ENCODE data around the gene RUBCNL. TPM values are rescaled to one million over a fixed set of nuclear protein-coding genes. Genes with fewer than 3 reads are reported as not detected.
A peak's percentile ranks its signal among the peaks of the same experiment; 100 is the strongest.
"Not testable (repeated sequence)": the region's sequence is repeated elsewhere in the genome, so short reads cannot be mapped to it uniquely, and the experiment has no call there.

Gene RUBCNL
- 0.42 TPM for total RNA-seq (2021; ENCODE audit: unreplicated experiment)
- polyA plus RNA-seq (2012): 0.34 and 0.48 TPM in 2 replicates
- Bru-seq, nascent RNA: percentile 25 among the genes with signal in this experiment
- percentile 22 among the genes with signal in this experiment for BruChase-seq, experiment 1, labeled RNA remaining after a 6-hour chase
- BruChase-seq, experiment 2, labeled RNA remaining after a 2-hour chase: percentile 23 among the genes with signal in this experiment
- long read RNA-seq: 0 reads

GRCh38 chr13:46387064-46387851 lies at the start of gene RUBCNL:
TSS of gene RUBCNL (minus strand) at chr13:46387252. CDS start at chr13:46372475, 14,777 bp downstream.
- intact Hi-C loops (cut with micrococcal nuclease): no loop called here
- H3K4me2 ChIP-seq (ENCODE audit: low read length): peak within 1 kb of the TSS; percentile 77

DNA sequence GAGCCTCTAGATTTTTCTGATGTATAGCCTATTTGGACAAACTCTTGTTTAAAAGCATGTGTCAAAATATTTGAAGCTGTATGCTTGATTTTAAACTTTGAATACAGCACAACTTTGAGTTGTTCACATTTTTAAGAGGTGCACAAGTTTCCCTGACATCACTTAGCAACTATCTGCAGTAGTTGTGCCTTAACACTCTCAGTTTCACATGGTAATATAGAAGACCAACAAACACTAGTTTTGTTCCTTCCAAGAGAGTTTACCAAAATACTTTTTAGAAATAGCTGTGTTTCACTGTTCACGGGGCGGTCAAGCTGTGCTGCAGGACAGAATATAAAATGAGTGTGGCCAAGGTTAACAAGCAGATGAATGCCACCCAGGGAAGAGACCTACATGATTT lies 42.5 kb upstream of the RUBCNL start:
- H3K9me3 ChIP-seq (ENCODE audit: control insufficient read depth in 1 of 2, insufficient read depth in 1 of 2, low read depth in 1 of 2, low read length in 2 of 2); H2AFZ ChIP-seq (ENCODE audit: low read depth, low read length, poor library complexity, severe bottlenecking); H3K36me3 ChIP-seq (ENCODE audit: control insufficient read depth in 1 of 2, insufficient read depth in 2 of 2, low read length in 2 of 2); H4K20me1 ChIP-seq (ENCODE audit: insufficient read depth); H3K27me3 ChIP-seq (ENCODE audit: insufficient read depth, low read length); intact Hi-C loops (cut with micrococcal nuclease); H3K9ac ChIP-seq (ENCODE audit: low read length); RAD21 ChIA-PET (ENCODE audit: low non-redundant PET in 1 of 2, low total read pairs in 2 of 2, uncharacterized antibody in 2 of 2, unreplicated experiment in 2 of 2); H3K27ac ChIP-seq (ENCODE audit: low read depth, low read length); H3K4me3 ChIP-seq (replicated peaks in 1 of 2; ENCODE audit: low read depth in 1 of 2, low read length in 2 of 2); H3K79me2 ChIP-seq (ENCODE audit: insufficient read depth, low read length); H3K4me2 ChIP-seq (ENCODE audit: low read length); BruUV-seq (replicated peaks); H3K4me1 ChIP-seq (ENCODE audit: control insufficient read depth in 1 of 2, insufficient read depth in 2 of 2, low read length in 2 of 2); DNase-seq (ENCODE audit: low read depth, low spot score); ATAC-seq; POLR2A ChIA-PET; CTCF ChIA-PET; H3K9me2 ChIP-seq (ENCODE audit: insufficient read depth): not testable (repeated sequence)

More at GRCh38 chr13:46387064-46387851, at the start of gene RUBCNL:
- no peak for TF ChIP-seq SP1 (IDR thresholded peaks at IDR 0.05; ENCODE audit: low read depth)
- TF ChIP-seq RAD21 (IDR thresholded peaks at IDR 0.05; ENCODE audit: low read depth): 0 out of 2 replicates have a peak, but pooled peaks have one; percentile 24
- Histone ChIP-seq H3K4me3 (replicated peaks in 1 of 2; ENCODE audit: low read depth in 1 of 2, low read length in 2 of 2) (peak within 1 kb of the TSS; percentile 33 to 52), H3K4me1 (ENCODE audit: control insufficient read depth in 1 of 2, insufficient read depth in 2 of 2, low read length in 2 of 2) (peaks cover 0 to 28% of the 10 kb centered on the region in 2 experiments; a peak in 2 of 4 replicates), H3K9ac (ENCODE audit: low read length) (no peak within 1 kb of the TSS; the same call in 1 of the 2 replicates), H3K27me3 (ENCODE audit: insufficient read depth, low read length) (no peaks in the 10 kb centered on the region), H3K79me2 (ENCODE audit: insufficient read depth, low read length) (no peaks in the 10 kb centered on the region), H3K9me2 (ENCODE audit: insufficient read depth) (no peaks in the 10 kb centered on the region), H2AFZ (ENCODE audit: low read depth, low read length, poor library complexity, severe bottlenecking) (no peak within 1 kb of the TSS), H3K9me3 (ENCODE audit: control insufficient read depth in 1 of 2, insufficient read depth in 1 of 2, low read depth in 1 of 2, low read length in 2 of 2) (no peaks in the 10 kb centered on the region), H4K20me1 (ENCODE audit: insufficient read depth) (no peaks in the 10 kb centered on the region), H3K36me3 (ENCODE audit: control insufficient read depth in 1 of 2, insufficient read depth in 2 of 2, low read length in 2 of 2) (no peaks in the 10 kb centered on the region), H3K27ac (ENCODE audit: low read depth, low read length) (no peak within 1 kb of the TSS)
- CTCF ChIA-PET: no interaction called here
- BruUV-seq (replicated peaks): no TSS peak
- RAD21 ChIA-PET (ENCODE audit: low non-redundant PET in 1 of 2, low total read pairs in 2 of 2, uncharacterized antibody in 2 of 2, unreplicated experiment in 2 of 2): interaction anchor here in 1 of 2 experiments (0.6 kb wide), 1 partner anchor 52 kb away, joined by 3 read pairs; no protein-coding TSS in a partner anchor
- POLR2A ChIA-PET: no interaction called here
- ATAC-seq (peak; percentile 77), DNase-seq (ENCODE audit: low read depth, low spot score) (peak; percentile 26)
